Activated gamma-delta T cell treated with anti-CD3 and anti-CD28 coated beads, Interleukin-2, amount 50 U/mL, for 16 hours (primary cell): ENCODE measurements around the gene SNN.

ENCODE experiments used
- DNase-seq: peaks from one replicate; pipeline ENCODE4 v3.0.0-alpha.2; 2020; ENCODE audit warnings: low read depth

Gene SNN

GRCh38 chr16:11667824-11668622 lies at the start of gene SNN:
Gene SNN, plus strand, starts transcription at chr16:11668455. Its CDS starts 7,605 bp downstream, at chr16:11676060.
- peak; percentile 76 for DNase-seq

GRCh38 chr16:11619327-11619851 lies 48.9 kb upstream of the SNN start:
- DNase-seq: peak; percentile 16

GRCh38 chr16:11620243-11621003 lies 47.8 kb upstream of the SNN start:
- no peak for DNase-seq

GRCh38 chr16:11621539-11621919 lies 46.7 kb upstream of the SNN start:
- DNase-seq: no peak

- DNase-seq: peak; percentile 19
Measured at GRCh38 chr16:11621920-11622651, 46.2 kb upstream of the SNN start.

- DNase-seq: no peak
Measured at GRCh38 chr16:11624205-11624604, 44.0 kb upstream of the SNN start.

GRCh38 chr16:11624636-11625607 lies 43.3 kb upstream of the SNN start:
- DNase-seq: no peak

GRCh38 chr16:11625769-11626168 lies 42.5 kb upstream of the SNN start:
- DNase-seq: no peak

- DNase-seq: no peak
Measured at GRCh38 chr16:11626657-11627291, 41.5 kb upstream of the SNN start.

- DNase-seq: no peak
Measured at GRCh38 chr16:11627292-11627663, 41.0 kb upstream of the SNN start.

GRCh38 chr16:11627822-11628457 lies 40.3 kb upstream of the SNN start:
- DNase-seq: no peak

GRCh38 chr16:11629071-11630030 lies 38.9 kb upstream of the SNN start:
- DNase-seq: no peak

- no peak for DNase-seq
Measured at GRCh38 chr16:11630046-11630767, 38.0 kb upstream of the SNN start.

- DNase-seq: no peak
Measured at GRCh38 chr16:11630768-11631056, 37.5 kb upstream of the SNN start.

- no peak for DNase-seq
Measured at GRCh38 chr16:11631214-11631613, 37.0 kb upstream of the SNN start.

GRCh38 chr16:11632455-11632939 lies 35.8 kb upstream of the SNN start:
- DNase-seq: no peak

- DNase-seq: no peak
Measured at GRCh38 chr16:11633113-11633512, 35.1 kb upstream of the SNN start.

- no peak for DNase-seq
Measured at GRCh38 chr16:11634312-11634711, 33.9 kb upstream of the SNN start.
